A549 (cell line): ENCODE measurements around the gene PCK1. TPM values are rescaled to one million over a fixed set of nuclear protein-coding genes. Genes with fewer than 3 reads are reported as not detected.

Experiments
- ATAC-seq, 2 experiments: fragments of 200-7000 bp in 1 of 2; fragments of >200 bp in 1 of 2; cut with Nextera tagmentation in 1 of 2; cut with Tn5 transposase in 1 of 2; 3 replicates each; pipeline versions ENCODE4 v1.8.0 to v1.9.1; 2018 to 2020; ENCODE audit warnings: mild to moderate bottlenecking in 1 of 2, moderate library complexity in 1 of 2
- CTCF ChIA-PET: fragments of 300-600 bp; sonication (Branson Sonifier 250); formaldehyde crosslinking; extraction: SDS; loops from one replicate; lab custom pipeline; 2021; ENCODE audit warnings: antibody characterized with exemption, inconsistent platforms; lab: Yijun Ruan, JAX
- POLR2A ChIA-PET: fragments of 350-600 bp; formaldehyde crosslinking; extraction: SDS; loops from one replicate; lab custom pipeline; 2021; ENCODE audit warnings: antibody characterized with exemption, inconsistent platforms; lab: Yijun Ruan, JAX
- DNase-seq, 2 experiments: peaks; one replicate each; pipeline versions ENCODE4 v3.0.0 to v3.0.0-alpha.2; 2011 to 2016; ENCODE audit warnings: low read depth in 1 of 2, low spot score in 1 of 2
- FAIRE-seq: peaks from 2 replicates; lab custom pipeline; 2011; peaks lifted over from hg19 to GRCh38; lab: Jason Lieb, UNC
- H3K27ac ChIP-seq, 2 experiments: fragments of >200 bp; sonication (Bioruptor Twin); formaldehyde crosslinking; 3 replicates each; pipeline ENCODE4 v1.5.1; 2016 to 2017
- H3K4me1 ChIP-seq: fragments of >200 bp; sonication (Bioruptor Twin); formaldehyde crosslinking; 3 replicates; pipeline ENCODE4 v1.6.1; 2016
- H3K4me2 ChIP-seq: fragments of >200 bp; sonication (Bioruptor Twin); formaldehyde crosslinking; 3 replicates; pipeline ENCODE4 v1.6.1; 2016
- H3K4me3 ChIP-seq: fragments of >200 bp; sonication (Bioruptor Twin); formaldehyde crosslinking; 3 replicates; pipeline ENCODE4 v1.5.1; 2016
- H3K9me3 ChIP-seq: fragments of >200 bp; sonication (Bioruptor Twin); formaldehyde crosslinking; 3 replicates; pipeline ENCODE4 v1.6.1; 2016
- ATOH8 ChIP-seq: fragments of 250-450 bp; sonication (Bioruptor Pico); IDR thresholded peaks from 2 replicates; pipeline ENCODE4 v1.5.0; 2020; ENCODE audit warnings: low read depth, mild to moderate bottlenecking, moderate library complexity
- BCL3 ChIP-seq: fragments of >200 bp; sonication (Bioruptor Twin); formaldehyde crosslinking; IDR thresholded peaks from 3 replicates; pipeline ENCODE4 v1.6.1; 2016
- BHLHE40 ChIP-seq: IDR thresholded peaks from 2 replicates; pipeline ENCODE4 v1.6.1; 2012; ENCODE audit warnings: low read depth, low read length, inconsistent platforms
- CBX8 ChIP-seq: fragments of 200-600 bp; sonication (generic); IDR thresholded peaks from 2 replicates; pipeline ENCODE4 v1.6.1; 2016
- CHD4 ChIP-seq: fragments of 200-600 bp; sonication (generic); IDR thresholded peaks from 2 replicates; pipeline ENCODE4 v1.6.1; 2016; ENCODE audit warnings: antibody characterized with exemption, mild to moderate bottlenecking, borderline replicate concordance
- EHF ChIP-seq: fragments of 250-450 bp; sonication (Bioruptor Pico); IDR thresholded peaks from 2 replicates; pipeline ENCODE4 v1.5.0; 2020; ENCODE audit warnings: mild to moderate bottlenecking
- EP300 ChIP-seq, 2 experiments: fragments of >200 bp; sonication (Bioruptor Twin); formaldehyde crosslinking; IDR thresholded peaks; 2 replicates in 1 of 2; 3 replicates in 1 of 2; pipeline ENCODE4 v1.6.1; 2016 to 2017
- FOSB ChIP-seq: fragments of 250-450 bp; sonication (Bioruptor Pico); IDR thresholded peaks from 2 replicates; pipeline ENCODE4 v1.5.0; 2020; ENCODE audit warnings: mild to moderate bottlenecking, moderate library complexity
- FOSL2 ChIP-seq, 2 experiments: fragments of 450-650 bp in 1 of 2; fragments of >200 bp in 1 of 2; sonication (Bioruptor Twin) in 1 of 2; formaldehyde crosslinking; IDR thresholded peaks; 2 replicates each; pipeline versions ENCODE4 v1.5.0 to v1.6.1; 2016 to 2020; ENCODE audit warnings: mild to moderate bottlenecking in 1 of 2, moderate library complexity in 1 of 2
- HES2 ChIP-seq: fragments of >200 bp; sonication (Bioruptor Twin); formaldehyde crosslinking; IDR thresholded peaks from 2 replicates; pipeline ENCODE4 v1.6.1; 2016
- HEYL ChIP-seq: fragments of 250-450 bp; sonication (Bioruptor Pico); IDR thresholded peaks from 2 replicates; pipeline ENCODE4 v1.8.0; 2021; ENCODE audit warnings: mild to moderate bottlenecking, moderate library complexity
- HMGXB4 ChIP-seq: fragments of 250-450 bp; sonication (Bioruptor Pico); IDR thresholded peaks from 2 replicates; pipeline ENCODE4 v1.5.0; 2021; ENCODE audit warnings: mild to moderate bottlenecking, moderate library complexity, borderline replicate concordance
- HOXA7 ChIP-seq: fragments of 250-450 bp; sonication (Bioruptor Pico); IDR thresholded peaks from 2 replicates; pipeline ENCODE4 v1.5.0; 2020; ENCODE audit warnings: mild to moderate bottlenecking, moderate library complexity
- HOXB13 ChIP-seq: fragments of 250-450 bp; sonication (Bioruptor Pico); IDR thresholded peaks from 2 replicates; pipeline ENCODE4 v1.5.0; 2020; ENCODE audit warnings: low read depth, mild to moderate bottlenecking, moderate library complexity
- KDM1A ChIP-seq: fragments of 200-600 bp; sonication (generic); IDR thresholded peaks from 2 replicates; pipeline ENCODE4 v1.6.1; 2016; ENCODE audit warnings: low read depth, mild to moderate bottlenecking
- MAFK ChIP-seq: fragments of 450-650 bp; IDR thresholded peaks from 2 replicates; pipeline ENCODE4 v1.6.1; 2014; ENCODE audit not compliant: partially characterized antibody
- MAZ ChIP-seq: fragments of 150-350 bp; IDR thresholded peaks from 2 replicates; pipeline ENCODE4 v1.6.1; 2014; ENCODE audit warnings: antibody characterized with exemption, low read depth, low read length, borderline replicate concordance
- NR3C1 ChIP-seq: fragments of >200 bp; sonication (Bioruptor Twin); formaldehyde crosslinking; IDR thresholded peaks from 3 replicates; pipeline ENCODE4 v1.6.1; 2017
- PHF8 ChIP-seq: fragments of 200-600 bp; sonication (generic); IDR thresholded peaks from 2 replicates; pipeline ENCODE4 v1.6.1; 2016; ENCODE audit warnings: low read depth, mild to moderate bottlenecking, antibody characterized with exemption, moderate library complexity, borderline replicate concordance
- POLR2A ChIP-seq: IDR thresholded peaks from 2 replicates; pipeline ENCODE4 v1.6.1; 2012; ENCODE audit warnings: mild to moderate bottlenecking, low read length
- POLR2AphosphoS2 ChIP-seq: conservative IDR thresholded peaks from 2 replicates; pipeline ENCODE4 v1.6.1; 2012; ENCODE audit warnings: low read length, improper control_type of control experiment, inconsistent platforms
- RAD21 ChIP-seq, 2 experiments: fragments of >200 bp in 1 of 2; sonication (Bioruptor Twin) in 1 of 2; formaldehyde crosslinking in 1 of 2; IDR thresholded peaks in 1 of 2; conservative IDR thresholded peaks in 1 of 2; 2 replicates in 1 of 2; 3 replicates in 1 of 2; pipeline ENCODE4 v1.6.1; 2012 to 2018; ENCODE audit warnings: inconsistent platforms in 1 of 2
- RNF2 ChIP-seq: fragments of 200-600 bp; sonication (generic); IDR thresholded peaks from 2 replicates; pipeline ENCODE4 v1.6.1; 2016; ENCODE audit warnings: low read depth, mild to moderate bottlenecking, antibody characterized with exemption, moderate library complexity, borderline replicate concordance
- TP53 ChIP-seq: fragments of 250-450 bp; sonication (Bioruptor Pico); IDR thresholded peaks from 2 replicates; pipeline ENCODE4 v1.5.0; 2021; ENCODE audit warnings: mild to moderate bottlenecking, moderate library complexity
- ZSCAN20 ChIP-seq: fragments of 250-450 bp; sonication (Bioruptor Pico); IDR thresholded peaks from 2 replicates; pipeline ENCODE4 v1.8.0; 2022; ENCODE audit warnings: mild to moderate bottlenecking, moderate library complexity
- WGBS: methylation state at CpG from one replicate; pipeline ENCODE4 v1.1.6; 2017; ENCODE audit errors: missing lambda C conversion rate; 5-methylcytosine and 5-hydroxymethylcytosine counted together
- polyA plus RNA-seq, 4 experiments: library from polyadenylated mRNA; depleted of rRNA in 3 of 4; stranded (reverse); fragments of >200 nt; fragmentation: RNase III in 1 of 4; extraction: RNeasy Plus Mini Kit Qiagen cat#74134 plus additional on column Dnase treatment in 1 of 4; gene quantifications; 2 replicates in 3 of 4; 3 replicates in 1 of 4; pipeline ENCODE4 v1.2.3, GENCODE V29; 2011 to 2017

Gene PCK1
- polyA plus RNA-seq, 2 of the 4 experiments (the other 2 are of a cell fraction), result 0.04 to 0.12 TPM

GRCh38 chr20:57537822-57538221 is 23.1 kb upstream of the PCK1 start:
- Histone ChIP-seq H3K4me1 (no peaks in the 10 kb centered on the region), H3K9me3 (peaks cover 9% of the 10 kb centered on the region), H3K4me2 (no peak overlapping the region), H3K27ac (no peak overlapping the region), H3K4me3 (no peak overlapping the region)
- POLR2A ChIA-PET, result no interaction called here
- CTCF ChIA-PET, result interaction anchor here (0.8 to 1.7 kb wide), 6 partner anchors 8 to 671 kb away, joined by 3 to 7 read pairs (median 3); no protein-coding TSS in a partner anchor
- no peak for DNase-seq
- TF ChIP-seq MAZ, result no peak
- TF ChIP-seq NR3C1, result no peak
- TF ChIP-seq BCL3, result no peak
- TF ChIP-seq HEYL, result no peak
- TF ChIP-seq EP300 (IDR thresholded peaks at IDR 0.05), result no peak
- no peak for TF ChIP-seq HOXB13 (CRISPR knock-in tag)
- TF ChIP-seq CBX8, result no peak
- TF ChIP-seq KDM1A, result no peak
- WGBS, result 24% methylated on average over 2 of the region's 2 CpGs
- ATAC-seq, result no peak
- no peak for FAIRE-seq

- ChIA-PET POLR2A (no interaction called here), CTCF (interaction anchor here (0.6 to 1.4 kb wide), 4 partner anchors 55 to 1127 kb away, joined by 3 to 5 read pairs (median 4); no protein-coding TSS in a partner anchor)
- Histone ChIP-seq H3K4me2 (no peak overlapping the region), H3K4me1 (no peaks in the 10 kb centered on the region), H3K4me3 (no peak overlapping the region), H3K9me3 (peaks cover 9% of the 10 kb centered on the region), H3K27ac (no peak overlapping the region)
- ATAC-seq, result no peak
- TF ChIP-seq HMGXB4 (CRISPR knock-in tag) (no peak), MAZ (no peak), FOSB (CRISPR knock-in tag) (no peak), BHLHE40 (no peak), POLR2AphosphoS2 (no peak), HEYL (no peak), POLR2A (no peak), HOXA7 (CRISPR knock-in tag) (no peak), EHF (no peak), RNF2 (no peak), PHF8 (no peak), MAFK (no peak), TP53 (CRISPR knock-in tag) (no peak), FOSL2 (IDR thresholded peaks at IDR 0.05) (no peak), FOSL2 (CRISPR knock-in tag; IDR thresholded peaks at IDR 0.05) (no peak), RAD21 (conservative IDR thresholded peaks at IDR 0.05 in 1 of 2, IDR thresholded peaks at IDR 0.05 in 1 of 2) (no peak), HES2 (no peak), CHD4 (no peak), ATOH8 (CRISPR knock-in tag) (no peak), ZSCAN20 (CRISPR knock-in tag) (no peak)
- 54% methylated on average over 12 of the region's 12 CpGs for WGBS
- no peak for FAIRE-seq
- no peak for DNase-seq
Observed at GRCh38 chr20:57539889-57540288, 21.0 kb upstream of the PCK1 start.
